ENCODE results near the gene CHST9. TPM values are rescaled to one million over a fixed set of nuclear protein-coding genes. Genes with fewer than 3 reads are reported as not detected.

CHST9 gene
- total and polyA plus RNA-seq, 9 of the 15 experiments (the other 6 are each of a cell fraction or from before 2014, with no cell fraction given), result not detected

- no TSS peak for BruUV-seq (replicated peaks)
- in situ Hi-C loops (cut with MboI), result no loop called here
- under 1% methylated on average over 9 of the region's 9 CpGs for WGBS (ENCODE audit: insufficient coverage, low coverage, missing lambda C conversion rate)
- Histone ChIP-seq H3K27me3 (ENCODE audit: control insufficient read depth in 2 of 2, insufficient read depth in 2 of 2, low read length in 2 of 2) (no peaks in the 10 kb centered on the region), H3K4me1 (replicated peaks in 1 of 2; ENCODE audit: control insufficient read depth in 2 of 2, insufficient read depth in 2 of 2, low read length in 2 of 2) (no peaks in the 10 kb centered on the region), H3K9me1 (ENCODE audit: control insufficient read depth, insufficient read depth, low read length) (no peaks in the 10 kb centered on the region), H3K4me3 (no peak overlapping the region), H3K4me2 (ENCODE audit: insufficient read depth, low read length) (no peak overlapping the region), H3K79me2 (ENCODE audit: control insufficient read depth, insufficient read depth, low read length) (no peaks in the 10 kb centered on the region), H4K20me1 (replicated peaks; ENCODE audit: control insufficient read depth, insufficient read depth, low read length) (no peaks in the 10 kb centered on the region), H3K9me3 (replicated peaks; ENCODE audit: control insufficient read depth, insufficient read depth, low read depth, low read length) (no peaks in the 10 kb centered on the region), H3K27ac (ENCODE audit: extremely low read depth, low read depth, low read length) (no peak overlapping the region), H3K36me3 (ENCODE audit: control insufficient read depth, insufficient read depth, low read length) (no peaks in the 10 kb centered on the region), H2AFZ (ENCODE audit: low read depth, low read length) (no peak overlapping the region), H3K9ac (ENCODE audit: insufficient read depth in 1 of 2, low read depth in 2 of 2, low read length in 2 of 2) (no peak overlapping the region)
- intact Hi-C loops (cut with micrococcal nuclease), result no loop called here
- ATAC-seq (no peak), DNase-seq (ENCODE audit: extremely low read depth in 1 of 4, low spot score in 3 of 4) (no peak), FAIRE-seq (no peak)
- CTCF ChIA-PET (ENCODE audit: low intra/inter-chr PET ratio), result no interaction called here
- POLR2A ChIA-PET, result no interaction called here
- TF ChIP-seq CEBPZ (IDR thresholded peaks at IDR 0.05; ENCODE audit: borderline replicate concordance, low read depth, low read length), result no peak
These were observed 180.9 kb downstream of the CHST9 start for GRCh38 chr18:27004056-27004829.
